ENCODE results near the gene MT1HL1.

- TF ChIP-seq, protein P1, sequence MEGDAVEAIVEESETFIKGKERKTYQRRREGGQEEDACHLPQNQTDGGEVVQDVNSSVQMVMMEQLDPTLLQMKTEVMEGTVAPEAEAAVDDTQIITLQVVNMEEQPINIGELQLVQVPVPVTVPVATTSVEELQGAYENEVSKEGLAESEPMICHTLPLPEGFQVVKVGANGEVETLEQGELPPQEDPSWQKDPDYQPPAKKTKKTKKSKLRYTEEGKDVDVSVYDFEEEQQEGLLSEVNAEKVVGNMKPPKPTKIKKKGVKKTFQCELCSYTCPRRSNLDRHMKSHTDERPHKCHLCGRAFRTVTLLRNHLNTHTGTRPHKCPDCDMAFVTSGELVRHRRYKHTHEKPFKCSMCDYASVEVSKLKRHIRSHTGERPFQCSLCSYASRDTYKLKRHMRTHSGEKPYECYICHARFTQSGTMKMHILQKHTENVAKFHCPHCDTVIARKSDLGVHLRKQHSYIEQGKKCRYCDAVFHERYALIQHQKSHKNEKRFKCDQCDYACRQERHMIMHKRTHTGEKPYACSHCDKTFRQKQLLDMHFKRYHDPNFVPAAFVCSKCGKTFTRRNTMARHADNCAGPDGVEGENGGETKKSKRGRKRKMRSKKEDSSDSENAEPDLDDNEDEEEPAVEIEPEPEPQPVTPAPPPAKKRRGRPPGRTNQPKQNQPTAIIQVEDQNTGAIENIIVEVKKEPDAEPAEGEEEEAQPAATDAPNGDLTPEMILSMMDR (IDR thresholded peaks at IDR 0.05), result no peak
- no peak for TF ChIP-seq POLR2A (IDR thresholded peaks at IDR 0.05)
Measured at GRCh38 chr1:237029240-237029639, 25.0 kb upstream of the MT1HL1 start.

Measured in lower leg skin (tissue), 3 donors.